Raji (cell line): ENCODE data around the gene KIF22.

ENCODE experiments used
- POLR2A ChIP-seq: IDR thresholded peaks from 2 replicates; pipeline ENCODE4 v1.6.1; 2011; ENCODE audit warnings: low read depth, low read length, control low read depth; ENCODE audit not compliant: insufficient read depth

The KIF22 gene

DNA sequence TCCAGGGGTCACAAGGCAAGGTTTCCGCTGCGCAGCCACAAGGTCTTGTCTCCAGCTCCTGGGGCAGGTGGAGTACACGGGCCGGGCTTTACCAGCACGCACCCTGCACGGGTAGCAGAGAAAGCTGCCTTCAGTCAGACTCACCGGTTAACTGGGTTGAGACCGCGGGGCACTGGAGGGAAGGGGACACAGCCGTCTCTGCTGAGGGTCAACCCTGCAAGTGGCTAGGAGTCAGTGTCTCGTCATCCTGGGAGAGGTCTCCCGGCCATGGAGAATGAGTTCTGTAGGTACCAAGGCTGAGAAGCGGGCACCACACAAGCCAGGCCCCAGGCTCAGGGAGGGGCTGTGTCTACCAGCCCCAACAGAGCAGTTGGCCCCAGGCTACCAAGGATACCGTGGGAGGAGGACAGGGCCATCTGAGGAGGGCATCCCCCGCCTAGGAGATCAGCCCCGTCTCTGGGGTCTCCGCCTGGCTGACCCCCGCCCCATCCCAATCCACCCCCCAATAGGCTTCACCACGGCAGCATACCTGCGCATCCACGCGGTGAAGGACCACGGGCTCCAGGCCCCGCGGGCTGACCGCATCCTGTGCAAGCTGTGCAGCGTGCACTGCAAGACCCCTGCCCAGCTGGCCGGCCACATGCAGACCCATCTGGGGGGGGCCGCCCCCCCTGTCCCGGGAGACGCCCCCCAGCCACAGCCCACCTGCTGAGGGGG is 18.6 kb downstream of the KIF22 start:
- TF ChIP-seq POLR2A, result no peak

DNA sequence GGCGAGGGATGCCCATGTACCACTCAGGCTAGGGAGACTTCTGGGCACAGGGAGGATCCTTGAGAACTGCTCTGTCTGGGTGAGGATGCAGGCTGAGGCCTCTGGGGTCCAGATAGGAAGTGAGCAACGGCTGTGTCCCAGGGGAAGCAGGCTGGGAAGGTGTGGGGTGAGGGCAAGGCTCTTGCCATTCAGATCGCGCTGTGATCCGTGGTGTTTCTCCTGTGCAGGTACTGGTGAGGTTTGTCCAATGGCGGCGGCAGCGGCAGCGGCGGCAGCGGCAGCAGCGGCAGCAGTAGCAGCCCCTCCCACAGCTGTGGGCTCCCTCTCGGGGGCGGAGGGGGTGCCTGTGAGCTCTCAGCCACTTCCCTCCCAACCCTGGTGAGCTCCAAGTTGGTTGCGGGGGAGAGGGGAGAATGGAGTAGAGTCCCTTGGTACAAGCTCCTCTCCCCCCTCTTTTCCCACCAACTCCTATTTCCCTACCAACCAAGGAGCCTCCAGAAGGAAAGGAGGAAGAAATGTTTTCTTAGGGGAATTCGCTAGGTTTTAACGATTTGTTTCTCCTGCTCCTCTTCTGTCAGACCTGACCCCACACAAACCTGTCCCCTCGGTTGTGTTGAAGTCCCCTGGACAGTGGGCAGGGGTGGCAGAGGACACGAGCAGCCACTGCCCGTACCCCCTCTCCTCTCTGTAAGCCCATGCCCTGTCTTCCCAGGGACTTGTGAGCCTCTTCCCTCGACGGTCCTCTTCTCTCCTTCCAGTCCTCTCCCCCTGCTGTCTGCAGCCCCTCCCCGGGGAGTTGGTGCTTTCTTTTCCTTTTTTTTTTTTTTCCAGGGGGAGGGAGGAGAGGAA is 19.5 kb downstream of the KIF22 start:
- TF ChIP-seq POLR2A, result no peak

DNA sequence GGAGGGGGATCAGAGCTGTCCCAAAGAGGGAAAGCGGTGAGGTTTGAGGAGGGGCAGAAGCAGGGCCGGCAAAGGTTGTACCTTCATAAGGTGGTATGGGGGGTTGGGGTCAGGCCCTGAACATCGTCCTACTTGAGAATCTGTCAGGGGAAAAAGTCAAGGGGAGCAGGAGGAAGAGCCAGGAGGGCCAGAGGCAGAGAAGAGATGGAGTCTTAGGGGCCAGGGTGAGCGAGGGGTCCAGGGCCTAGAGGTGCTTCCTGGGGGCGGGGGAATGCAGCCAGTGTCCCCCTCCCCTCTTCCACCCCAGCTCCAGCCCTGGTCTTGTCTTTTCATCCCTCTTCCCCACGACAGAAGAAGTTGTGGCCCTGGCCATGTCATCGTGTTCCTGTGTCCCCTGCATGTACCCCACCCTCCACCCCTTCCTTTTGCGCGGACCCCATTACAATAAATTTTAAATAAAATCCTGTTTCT is 20.2 kb downstream of the KIF22 start:
- no peak for TF ChIP-seq POLR2A

DNA sequence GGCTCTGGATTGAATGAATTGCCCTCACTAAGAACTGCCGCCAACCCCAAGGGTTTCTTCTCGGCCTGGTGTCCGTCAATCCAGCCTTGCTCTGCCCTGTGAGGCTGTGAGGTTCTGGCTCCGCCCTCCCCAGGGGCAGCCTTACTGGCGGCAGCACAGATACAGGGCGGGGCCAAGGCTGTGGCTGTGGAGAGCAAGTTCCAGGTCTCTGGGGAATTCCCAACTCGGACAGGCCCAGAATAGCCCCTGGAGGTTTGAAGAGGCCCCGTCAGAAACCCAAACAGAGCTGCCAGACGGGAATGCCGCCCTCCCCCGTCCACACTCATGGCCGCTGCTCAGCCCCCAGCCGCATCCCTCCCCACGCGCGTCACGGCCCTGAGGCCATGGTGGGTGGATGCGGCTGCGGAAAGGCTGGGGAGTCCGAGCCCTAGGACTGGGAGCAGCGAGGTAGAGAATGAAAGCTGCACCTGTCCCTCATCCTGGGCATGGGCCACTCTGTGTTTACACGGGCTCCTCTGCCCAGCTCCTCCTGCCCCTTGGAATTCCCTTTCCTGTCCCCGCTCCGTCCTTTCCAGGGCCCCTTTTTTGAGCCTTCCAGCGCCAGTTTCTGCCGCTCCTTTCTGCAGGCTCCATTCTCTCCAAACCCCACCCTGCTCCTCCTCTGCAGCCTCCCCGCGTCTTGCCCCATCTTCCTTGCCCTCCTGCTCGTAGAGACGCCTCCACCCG is 20.8 kb downstream of the KIF22 start:
- peak; percentile 50; the same call in 1 of the 2 replicates for TF ChIP-seq POLR2A

DNA sequence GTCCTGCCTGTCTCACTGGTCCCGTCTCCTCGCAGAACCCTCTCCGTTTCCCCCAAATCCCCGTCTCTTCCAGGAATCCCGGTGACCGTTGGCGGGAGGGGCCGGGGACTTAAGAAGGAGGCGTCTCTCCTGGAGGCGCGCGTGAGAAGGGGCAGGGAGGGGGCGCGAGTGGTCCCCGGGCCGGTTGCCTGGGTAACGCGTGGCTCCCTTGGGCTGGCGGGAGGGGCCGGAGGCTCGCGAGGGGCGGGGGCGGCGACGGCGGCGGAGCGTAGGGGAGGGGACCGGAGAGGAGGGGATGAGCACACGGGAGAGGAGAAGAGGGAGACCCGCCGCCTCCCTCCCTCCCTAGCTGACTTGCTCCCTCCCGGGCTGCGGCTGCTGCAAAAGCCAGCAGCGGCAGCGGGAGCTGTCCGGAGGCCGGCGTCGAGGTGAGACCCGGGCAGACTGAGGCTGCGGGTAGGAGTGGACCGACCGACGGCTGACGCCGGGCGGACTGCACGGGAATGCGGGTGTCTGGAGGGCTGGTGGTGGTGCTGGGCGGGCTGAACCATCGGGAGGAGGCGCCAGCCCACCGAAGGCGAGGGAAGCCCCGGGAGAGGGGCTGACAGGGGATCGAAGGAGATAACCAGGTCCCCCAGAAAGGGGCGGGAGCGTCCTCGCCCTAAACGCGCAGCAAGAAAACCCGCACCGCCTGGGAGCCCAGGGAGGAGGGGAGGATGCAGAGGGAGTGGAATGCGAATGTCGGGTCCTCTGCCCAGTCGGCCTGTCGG is 21.5 kb downstream of the KIF22 start, which contains the start of gene PRRT2:
Gene PRRT2, plus strand, starts transcription at position 298 of the 770 bp plus-strand sequence. CDS start 862 bp downstream, outside the sequence.
- TF ChIP-seq POLR2A, result no peak

DNA sequence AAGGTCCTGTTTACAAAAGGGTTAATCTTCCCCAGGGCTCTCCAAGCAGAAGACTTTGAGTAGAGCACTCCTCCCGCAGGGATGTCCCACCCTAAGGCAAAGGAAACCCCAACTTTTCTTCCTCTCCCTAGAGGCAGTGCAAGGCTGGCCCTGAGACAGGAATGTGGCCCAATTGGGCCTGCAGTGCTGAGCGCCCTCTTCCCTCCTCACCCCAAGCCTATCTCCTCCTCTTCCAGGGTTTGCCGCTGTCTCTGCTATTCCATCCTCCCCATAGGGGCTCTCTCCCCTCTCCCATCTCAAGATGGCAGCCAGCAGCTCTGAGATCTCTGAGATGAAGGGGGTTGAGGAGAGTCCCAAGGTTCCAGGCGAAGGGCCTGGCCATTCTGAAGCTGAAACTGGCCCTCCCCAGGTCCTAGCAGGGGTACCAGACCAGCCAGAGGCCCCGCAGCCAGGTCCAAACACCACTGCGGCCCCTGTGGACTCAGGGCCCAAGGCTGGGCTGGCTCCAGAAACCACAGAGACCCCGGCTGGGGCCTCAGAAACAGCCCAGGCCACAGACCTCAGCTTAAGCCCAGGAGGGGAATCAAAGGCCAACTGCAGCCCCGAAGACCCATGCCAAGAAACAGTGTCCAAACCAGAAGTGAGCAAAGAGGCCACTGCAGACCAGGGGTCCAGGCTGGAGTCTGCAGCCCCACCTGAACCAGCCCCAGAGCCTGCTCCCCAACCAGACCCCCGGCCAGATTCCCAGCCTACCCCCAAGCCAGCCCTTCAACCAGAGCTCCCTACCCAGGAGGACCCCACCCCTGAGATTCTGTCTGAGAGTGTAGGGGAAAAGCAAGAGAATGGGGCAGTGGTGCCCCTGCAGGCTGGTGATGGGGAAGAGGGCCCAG is 22.4 kb downstream of the KIF22 start:
- no peak for TF ChIP-seq POLR2A

DNA sequence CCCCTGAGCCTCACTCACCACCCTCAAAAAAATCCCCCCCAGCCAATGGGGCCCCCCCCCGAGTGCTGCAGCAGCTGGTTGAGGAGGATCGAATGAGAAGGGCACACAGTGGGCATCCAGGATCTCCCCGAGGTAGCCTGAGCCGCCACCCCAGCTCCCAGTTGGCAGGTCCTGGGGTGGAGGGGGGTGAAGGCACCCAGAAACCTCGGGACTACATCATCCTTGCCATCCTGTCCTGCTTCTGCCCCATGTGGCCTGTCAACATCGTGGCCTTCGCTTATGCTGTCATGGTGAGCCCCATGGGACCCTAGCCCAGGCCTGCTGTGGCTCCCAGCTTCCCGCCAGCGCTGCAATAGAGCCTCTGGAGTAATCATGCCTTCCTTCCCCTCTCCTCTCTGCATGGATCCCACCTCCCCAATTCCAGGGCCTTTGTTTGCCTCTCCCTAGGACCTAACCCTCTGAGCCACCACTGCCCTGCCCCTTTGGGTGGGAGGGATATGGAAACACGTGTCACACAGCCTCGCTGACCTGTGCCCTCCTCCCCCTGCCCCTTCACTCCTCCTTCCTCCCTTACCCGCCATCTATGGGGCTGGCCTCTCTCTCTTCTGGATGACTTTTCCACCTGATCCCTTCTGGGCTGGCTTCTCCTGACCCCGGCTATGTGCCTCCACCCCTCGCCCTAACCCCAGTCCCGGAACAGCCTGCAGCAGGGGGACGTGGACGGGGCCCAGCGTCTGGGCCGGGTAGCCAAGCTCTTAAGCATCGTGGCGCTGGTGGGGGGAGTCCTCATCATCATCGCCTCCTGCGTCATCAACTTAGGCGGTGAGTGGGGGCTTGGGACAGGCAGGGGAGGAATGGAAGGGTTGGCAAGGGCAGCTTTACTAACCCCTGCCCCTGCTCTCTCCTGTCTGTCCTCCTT is 23.4 kb downstream of the KIF22 start:
- TF ChIP-seq POLR2A, result no peak

DNA sequence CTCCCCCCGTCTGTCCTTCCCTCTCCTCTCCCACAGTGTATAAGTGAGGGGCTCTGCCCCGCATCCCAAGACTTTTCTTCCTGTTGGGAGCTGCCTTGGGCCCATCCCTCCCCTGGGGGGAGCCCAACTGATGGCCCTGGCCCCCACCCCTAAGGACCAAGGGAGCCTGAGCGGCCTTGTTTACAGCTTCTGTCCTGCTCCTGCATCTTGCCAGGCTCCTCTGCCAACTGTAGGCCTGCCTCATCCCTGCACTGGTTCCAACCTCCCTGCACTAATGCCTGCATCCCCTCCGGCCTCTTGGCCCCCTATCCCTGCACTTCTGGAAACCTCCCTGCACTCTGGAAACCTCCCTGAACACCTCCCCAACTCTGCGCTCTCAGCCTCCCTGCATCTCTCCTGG is 24.0 kb downstream of the KIF22 start:
- TF ChIP-seq POLR2A, result no peak

DNA sequence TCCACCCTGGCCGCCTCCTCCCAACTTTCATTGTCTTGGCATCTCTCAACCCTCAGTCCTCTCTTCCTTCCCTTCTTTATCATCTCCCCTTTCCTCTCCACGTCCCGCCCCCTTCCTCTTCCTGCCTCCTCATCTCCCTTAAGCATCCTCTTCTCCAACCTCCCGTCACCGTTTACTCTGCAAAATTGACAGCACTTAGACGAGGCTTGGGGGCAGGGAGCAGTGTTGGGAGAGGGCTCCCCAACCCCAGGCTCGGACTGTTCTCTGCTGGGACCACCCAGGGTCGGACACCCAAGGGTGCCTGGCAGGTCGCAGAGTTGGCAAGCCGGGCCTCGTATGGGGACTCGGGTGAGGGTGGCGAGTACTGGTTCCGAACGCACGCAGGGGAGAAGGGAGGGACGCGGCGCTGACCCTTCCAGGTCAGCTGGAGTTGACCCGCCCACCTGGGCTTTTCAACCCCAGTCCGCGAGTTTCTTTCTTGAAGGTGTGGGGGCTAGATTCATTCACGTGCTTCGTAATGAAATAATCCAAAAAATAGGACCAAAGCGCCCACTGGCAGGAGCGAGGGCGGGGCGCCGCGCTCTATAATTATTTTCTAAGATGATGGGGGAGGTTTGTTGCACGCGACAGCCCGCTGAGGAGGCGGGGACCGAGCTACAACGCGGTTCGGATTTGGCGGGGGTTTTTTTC is 24.6 kb downstream of the KIF22 start:
- no peak for TF ChIP-seq POLR2A

DNA sequence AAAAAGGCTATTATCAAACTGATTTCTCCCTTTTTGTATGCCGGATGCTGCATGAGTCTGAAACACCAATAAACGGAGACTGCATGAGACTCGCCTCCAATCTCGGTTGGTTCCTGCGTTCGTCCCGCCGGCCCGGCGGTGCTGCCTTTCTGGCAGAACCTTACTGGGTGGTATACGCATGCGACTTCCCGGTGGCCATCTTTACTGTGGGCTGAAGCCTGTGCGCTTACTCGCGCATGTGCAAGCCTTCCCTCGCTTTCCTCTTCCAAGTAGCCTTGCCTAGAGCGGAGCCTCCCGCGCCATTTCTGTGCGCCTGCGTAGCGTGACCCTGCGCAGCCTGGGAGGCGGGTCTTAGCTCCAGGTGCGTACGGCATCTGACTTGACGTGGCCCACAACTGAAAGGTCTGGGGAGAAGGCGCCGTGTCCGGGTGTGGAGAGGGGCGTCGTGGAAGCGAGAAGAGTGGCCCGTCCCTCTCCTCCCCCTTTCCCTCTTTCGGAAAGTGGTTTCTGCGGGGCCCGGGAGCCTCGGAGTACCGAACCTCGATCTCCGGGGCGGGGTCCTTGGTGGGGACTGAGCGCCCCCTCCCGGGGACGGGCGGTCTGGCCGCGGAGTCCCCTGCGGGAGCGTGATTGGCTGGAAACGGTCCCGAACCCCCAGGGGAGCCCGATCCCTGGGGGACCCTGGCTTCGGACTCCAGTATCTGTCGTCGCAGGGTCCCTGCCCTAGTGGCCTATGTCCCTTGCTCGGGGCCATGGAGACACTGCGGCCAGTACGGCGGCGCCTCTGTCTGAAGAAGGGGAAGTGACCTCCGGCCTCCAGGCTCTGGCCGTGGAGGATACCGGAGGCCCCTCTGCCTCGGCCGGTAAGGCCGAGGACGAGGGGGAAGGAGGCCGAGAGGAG is 25.5 kb downstream of the KIF22 start, which contains the start of gene PAGR1:
Gene PAGR1, plus strand, starts transcription at position 360 of the 901 bp plus-strand sequence. Its CDS starts 374 bp downstream, at position 734.
- peak; percentile 93 for TF ChIP-seq POLR2A
